ENCODE measurements around the gene NGB. TPM values are rescaled to one million over a fixed set of nuclear protein-coding genes. Genes with fewer than 3 reads are reported as not detected.

Gene NGB
- total RNA-seq, 1 experiment from 2014 or later, result not detected

DNA sequence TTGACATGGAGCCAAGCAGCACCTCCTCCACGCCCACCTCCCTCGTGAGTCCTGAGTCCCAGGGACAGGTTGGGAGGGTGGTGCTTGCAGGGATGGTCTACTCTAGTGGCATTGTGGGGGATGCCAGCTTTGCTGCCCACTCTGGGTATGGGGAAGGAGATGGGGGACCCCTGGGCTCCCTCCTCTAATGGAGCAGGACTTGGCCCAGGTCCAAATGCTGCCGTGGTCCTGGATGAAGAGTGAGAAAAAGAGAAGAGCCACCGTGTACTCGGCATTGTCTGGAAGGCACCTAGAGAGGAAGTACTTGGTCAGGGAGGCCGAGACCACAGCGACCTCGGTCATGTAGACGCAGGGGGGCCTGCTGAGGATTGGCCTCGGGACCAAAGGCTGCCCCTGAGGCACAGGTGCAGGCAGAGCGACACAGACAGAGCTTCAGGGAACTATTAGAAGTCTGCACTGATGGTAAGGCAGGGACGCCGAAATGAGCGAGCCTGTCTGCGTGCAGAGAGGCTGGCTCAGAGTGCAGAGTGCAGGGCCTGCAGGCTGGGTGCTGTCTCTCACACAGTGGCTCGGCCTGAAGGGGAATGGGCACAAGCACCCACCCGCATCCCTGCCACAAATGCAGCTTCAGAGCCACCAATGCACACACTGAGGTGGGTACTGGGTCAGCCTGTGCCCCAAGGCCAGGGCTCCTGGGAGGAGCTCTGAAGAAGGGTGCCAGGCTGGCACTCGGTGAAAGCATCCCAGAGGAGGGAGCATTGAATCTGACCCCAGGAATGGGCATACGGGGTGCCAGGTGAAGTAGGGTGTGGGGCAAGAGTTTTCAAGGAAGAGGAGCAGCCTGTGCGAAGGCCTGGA lies 17.4 kb downstream of the NGB start:
- Mint-ChIP-seq H3K4me3 (ENCODE audit: low read depth, unreplicated experiment) (no peak overlapping the region), H3K9me3 (ENCODE audit: low read depth, unreplicated experiment) (no peaks in the 10 kb centered on the region), H3K27me3 (ENCODE audit: unreplicated experiment) (peaks cover 61% of the 10 kb centered on the region), H3K4me1 (ENCODE audit: low read depth, unreplicated experiment) (no peaks in the 10 kb centered on the region), H3K27ac (ENCODE audit: unreplicated experiment) (no peak overlapping the region), H3K36me3 (ENCODE audit: insufficient read depth, unreplicated experiment) (no peaks in the 10 kb centered on the region)
- intact Hi-C loops (cut with micrococcal nuclease; ENCODE audit: unreplicated experiment), result no loop called here
- CTCF ChIA-PET, result no interaction called here
- no peak for DNase-seq
- TF ChIP-seq, protein P1, sequence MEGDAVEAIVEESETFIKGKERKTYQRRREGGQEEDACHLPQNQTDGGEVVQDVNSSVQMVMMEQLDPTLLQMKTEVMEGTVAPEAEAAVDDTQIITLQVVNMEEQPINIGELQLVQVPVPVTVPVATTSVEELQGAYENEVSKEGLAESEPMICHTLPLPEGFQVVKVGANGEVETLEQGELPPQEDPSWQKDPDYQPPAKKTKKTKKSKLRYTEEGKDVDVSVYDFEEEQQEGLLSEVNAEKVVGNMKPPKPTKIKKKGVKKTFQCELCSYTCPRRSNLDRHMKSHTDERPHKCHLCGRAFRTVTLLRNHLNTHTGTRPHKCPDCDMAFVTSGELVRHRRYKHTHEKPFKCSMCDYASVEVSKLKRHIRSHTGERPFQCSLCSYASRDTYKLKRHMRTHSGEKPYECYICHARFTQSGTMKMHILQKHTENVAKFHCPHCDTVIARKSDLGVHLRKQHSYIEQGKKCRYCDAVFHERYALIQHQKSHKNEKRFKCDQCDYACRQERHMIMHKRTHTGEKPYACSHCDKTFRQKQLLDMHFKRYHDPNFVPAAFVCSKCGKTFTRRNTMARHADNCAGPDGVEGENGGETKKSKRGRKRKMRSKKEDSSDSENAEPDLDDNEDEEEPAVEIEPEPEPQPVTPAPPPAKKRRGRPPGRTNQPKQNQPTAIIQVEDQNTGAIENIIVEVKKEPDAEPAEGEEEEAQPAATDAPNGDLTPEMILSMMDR (IDR thresholded peaks at IDR 0.05; ENCODE audit: unreplicated experiment), result no peak
- no TSS peak for BruUV-seq (replicated peaks)

DNA sequence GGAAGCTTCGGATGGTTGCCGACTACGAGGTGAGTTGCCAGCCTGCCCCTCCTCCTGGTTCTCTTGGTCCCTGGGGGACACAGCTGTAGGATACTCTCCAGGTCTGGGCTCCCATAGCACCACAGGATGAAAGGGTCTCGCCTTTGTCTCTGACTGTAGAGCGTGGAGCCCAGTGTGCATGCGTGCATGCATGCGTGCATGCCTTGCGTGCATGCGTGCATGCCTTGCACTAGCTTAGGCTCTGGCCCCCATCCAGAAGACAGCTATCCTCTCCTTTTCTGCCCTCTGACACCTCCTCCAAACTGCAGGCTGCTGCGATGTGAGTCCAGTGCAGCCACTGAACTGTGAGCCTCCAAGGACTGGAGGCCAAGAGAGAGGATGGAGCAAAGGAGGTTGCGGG lies 19.1 kb downstream of the NGB start:
- Mint-ChIP-seq H3K4me1 (ENCODE audit: low read depth, unreplicated experiment) (no peaks in the 10 kb centered on the region), H3K27ac (ENCODE audit: unreplicated experiment) (no peak overlapping the region), H3K9me3 (ENCODE audit: low read depth, unreplicated experiment) (no peaks in the 10 kb centered on the region), H3K36me3 (ENCODE audit: insufficient read depth, unreplicated experiment) (no peaks in the 10 kb centered on the region), H3K4me3 (ENCODE audit: low read depth, unreplicated experiment) (no peak overlapping the region), H3K27me3 (ENCODE audit: unreplicated experiment) (peaks cover 64% of the 10 kb centered on the region)
- TF ChIP-seq, protein P1 (IDR thresholded peaks at IDR 0.05; ENCODE audit: unreplicated experiment), result no peak
- intact Hi-C loops (cut with micrococcal nuclease; ENCODE audit: unreplicated experiment), result no loop called here
- CTCF ChIA-PET, result no interaction called here
- no TSS peak for BruUV-seq (replicated peaks)
- no peak for DNase-seq

DNA sequence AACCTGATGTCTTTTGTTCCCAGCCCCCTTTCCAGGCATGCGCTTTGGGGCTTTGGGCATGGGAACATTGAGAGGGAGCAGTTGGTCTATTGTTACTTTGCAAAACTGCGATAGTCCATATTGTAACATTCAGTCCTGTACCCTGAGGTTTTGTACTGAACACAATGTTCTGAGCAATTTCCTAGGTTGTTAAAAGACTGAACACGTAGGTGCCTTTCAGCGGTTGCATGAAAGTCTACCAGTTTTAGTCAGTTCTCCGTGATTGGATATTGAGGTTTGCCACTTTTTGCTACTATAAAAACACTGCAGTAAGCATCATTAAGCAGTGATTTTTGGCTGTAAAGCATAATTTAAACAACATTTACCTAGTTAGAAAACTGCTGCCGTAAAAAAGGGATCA lies 20.1 kb downstream of the NGB start:
- no peaks in the 10 kb centered on the region for H3K4me1 Mint-ChIP-seq (ENCODE audit: low read depth, unreplicated experiment)
- BruUV-seq (replicated peaks), result no TSS peak
- H3K9me3 Mint-ChIP-seq (ENCODE audit: low read depth, unreplicated experiment), result no peaks in the 10 kb centered on the region
- peaks cover 62% of the 10 kb centered on the region for H3K27me3 Mint-ChIP-seq (ENCODE audit: unreplicated experiment)
- H3K36me3 Mint-ChIP-seq (ENCODE audit: insufficient read depth, unreplicated experiment), result no peaks in the 10 kb centered on the region
- no peak for DNase-seq
- no peak overlapping the region for H3K27ac Mint-ChIP-seq (ENCODE audit: unreplicated experiment)
- intact Hi-C loops (cut with micrococcal nuclease; ENCODE audit: unreplicated experiment), result no loop called here
- CTCF ChIA-PET, result interaction anchor here (0.7 kb wide), 2 partner anchors 29 to 289 kb away, joined by 3 to 4 read pairs; no protein-coding TSS in a partner anchor
- H3K4me3 Mint-ChIP-seq (ENCODE audit: low read depth, unreplicated experiment), result no peak overlapping the region
- TF ChIP-seq, protein P1 (IDR thresholded peaks at IDR 0.05; ENCODE audit: unreplicated experiment), result no peak

DNA sequence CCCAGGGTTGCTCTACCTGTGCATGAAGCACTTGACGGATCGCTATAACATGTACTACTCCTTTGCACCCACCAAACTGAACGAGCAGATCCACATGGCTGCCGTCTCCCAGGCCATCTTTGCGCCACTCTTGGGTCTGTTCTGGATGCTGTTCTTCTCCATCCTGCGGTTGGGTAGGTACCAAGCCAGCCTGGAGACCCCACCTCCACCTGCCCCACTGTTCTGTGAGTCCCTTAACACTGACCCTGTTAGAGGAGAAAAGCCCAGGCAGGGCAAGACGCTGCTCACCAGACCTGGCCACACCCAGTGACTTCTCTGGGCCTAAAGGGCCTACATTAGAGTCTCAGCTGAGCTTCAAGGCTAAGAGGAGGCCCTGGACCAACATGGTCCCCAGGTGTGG lies 21.7 kb downstream of the NGB start:
- intact Hi-C loops (cut with micrococcal nuclease; ENCODE audit: unreplicated experiment), result no loop called here
- Mint-ChIP-seq H3K4me3 (ENCODE audit: low read depth, unreplicated experiment) (no peak overlapping the region), H3K9me3 (ENCODE audit: low read depth, unreplicated experiment) (no peaks in the 10 kb centered on the region), H3K27ac (ENCODE audit: unreplicated experiment) (no peak overlapping the region), H3K27me3 (ENCODE audit: unreplicated experiment) (peaks cover 68% of the 10 kb centered on the region), H3K36me3 (ENCODE audit: insufficient read depth, unreplicated experiment) (no peaks in the 10 kb centered on the region), H3K4me1 (ENCODE audit: low read depth, unreplicated experiment) (no peaks in the 10 kb centered on the region)
- no peak for DNase-seq
- CTCF ChIA-PET, result interaction anchor here (1.1 kb wide), 1 partner anchor 9 kb away, joined by 4 read pairs; no protein-coding TSS in a partner anchor
- TF ChIP-seq, protein P1 (IDR thresholded peaks at IDR 0.05; ENCODE audit: unreplicated experiment), result no peak
- BruUV-seq (replicated peaks), result no TSS peak

Data from Calu3 (cell line).